A549 (cell line): ENCODE data around the gene FAM110D.

Source experiments
- BHLHE40 ChIP-seq: IDR thresholded peaks from 2 replicates; pipeline ENCODE4 v1.6.1; 2012; ENCODE audit warnings: low read depth, low read length, inconsistent platforms
- CBX8 ChIP-seq: fragments of 200-600 bp; sonication (generic); IDR thresholded peaks from 2 replicates; pipeline ENCODE4 v1.6.1; 2016
- CEBPB ChIP-seq, 2 experiments: fragments of >200 bp in 1 of 2; sonication (Bioruptor Twin) in 1 of 2; formaldehyde crosslinking in 1 of 2; IDR thresholded peaks; 2 replicates each; pipeline ENCODE4 v1.6.1; 2012 to 2016
- CTCF ChIP-seq: fragments of >200 bp; sonication (Bioruptor Twin); formaldehyde crosslinking; IDR thresholded peaks from 3 replicates; pipeline ENCODE4 v1.5.1; 2016
- EP300 ChIP-seq, 2 experiments: fragments of >200 bp; sonication (Bioruptor Twin); formaldehyde crosslinking; IDR thresholded peaks; 2 replicates in 1 of 2; 3 replicates in 1 of 2; pipeline ENCODE4 v1.6.1; 2016 to 2017
- ESRRA ChIP-seq: fragments of 150-350 bp; IDR thresholded peaks from 2 replicates; pipeline ENCODE4 v1.6.1; 2014; ENCODE audit warnings: mild to moderate bottlenecking, low read length, borderline replicate concordance
- HEYL ChIP-seq: fragments of 250-450 bp; sonication (Bioruptor Pico); IDR thresholded peaks from 2 replicates; pipeline ENCODE4 v1.8.0; 2021; ENCODE audit warnings: mild to moderate bottlenecking, moderate library complexity
- MAFK ChIP-seq: fragments of 450-650 bp; IDR thresholded peaks from 2 replicates; pipeline ENCODE4 v1.6.1; 2014; ENCODE audit not compliant: partially characterized antibody
- MAZ ChIP-seq: fragments of 150-350 bp; IDR thresholded peaks from 2 replicates; pipeline ENCODE4 v1.6.1; 2014; ENCODE audit warnings: antibody characterized with exemption, low read depth, low read length, borderline replicate concordance
- NR3C1 ChIP-seq: fragments of >200 bp; sonication (Bioruptor Twin); formaldehyde crosslinking; IDR thresholded peaks from 3 replicates; pipeline ENCODE4 v1.6.1; 2017
- PBX3 ChIP-seq: IDR thresholded peaks from 2 replicates; pipeline ENCODE4 v1.6.1; 2012
- POLR2A ChIP-seq: IDR thresholded peaks from 2 replicates; pipeline ENCODE4 v1.6.1; 2012; ENCODE audit warnings: mild to moderate bottlenecking, low read length
- REST ChIP-seq: fragments of 200-600 bp; sonication (generic); IDR thresholded peaks from 2 replicates; pipeline ENCODE4 v1.6.1; 2016; ENCODE audit warnings: antibody characterized with exemption, mild to moderate bottlenecking, moderate library complexity
- USF2 ChIP-seq: fragments of 450-650 bp; IDR thresholded peaks from 2 replicates; pipeline ENCODE4 v1.6.1; 2014; ENCODE audit warnings: antibody characterized with exemption

GRCh38 chr1:26122988-26123973 is 35.6 kb upstream of the FAM110D start:
- TF ChIP-seq CTCF (no peak), EP300 (IDR thresholded peaks at IDR 0.05) (no peak), POLR2A (no peak), ESRRA (no peak), BHLHE40 (no peak), HEYL (CRISPR knock-in tag) (no peak), CEBPB (IDR thresholded peaks at IDR 0.05) (no peak), NR3C1 (no peak), MAFK (no peak), MAZ (no peak), REST (no peak), CBX8 (no peak), USF2 (no peak), PBX3 (no peak)
